ENCODE data around the gene ENOX1. TPM values are rescaled to one million over a fixed set of nuclear protein-coding genes. Genes with fewer than 3 reads are reported as not detected.

ENOX1 gene
- total RNA-seq, 1 donor, result 2.2 TPM

DNA sequence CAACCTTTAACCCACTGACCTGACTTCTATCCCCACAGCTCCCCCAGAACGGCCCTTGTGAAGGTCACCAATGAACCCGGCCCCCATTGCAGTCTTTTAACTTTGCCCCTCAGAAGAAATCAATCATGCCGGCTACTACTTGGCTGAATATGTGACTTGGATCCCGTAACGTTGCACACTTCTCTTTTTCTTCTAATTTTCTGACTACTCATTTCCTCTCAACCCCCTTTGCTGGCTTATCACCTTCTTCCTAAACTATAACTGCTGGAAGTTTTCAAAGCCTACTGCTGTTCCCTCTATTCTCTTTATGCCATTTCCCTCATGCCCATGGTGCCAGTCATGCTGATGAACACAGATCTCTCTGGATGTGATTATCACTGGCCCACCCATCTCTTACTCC is 395.7 kb downstream of the ENOX1 start:
- H3K4me3 ChIP-seq (ENCODE audit: low read depth, low read length), result no peak overlapping the region
- TF ChIP-seq CTCF (IDR thresholded peaks at IDR 0.05; ENCODE audit: insufficient read depth, low read depth, low read length), result no peak
- no peak for DNase-seq (ENCODE audit: low read depth)

GRCh38 chr13:43390619-43391018 is 396.2 kb downstream of the ENOX1 start:
- TF ChIP-seq CTCF (IDR thresholded peaks at IDR 0.05; ENCODE audit: insufficient read depth, low read depth, low read length), result no peak
- H3K4me3 ChIP-seq (ENCODE audit: low read depth, low read length), result no peak overlapping the region
- DNase-seq (ENCODE audit: low read depth), result no peak

- TF ChIP-seq CTCF (IDR thresholded peaks at IDR 0.05; ENCODE audit: insufficient read depth, low read depth, low read length), result no peak
- peak; percentile 66 for DNase-seq (ENCODE audit: low read depth)
- no peak overlapping the region for H3K4me3 ChIP-seq (ENCODE audit: low read depth, low read length)
Measured at GRCh38 chr13:43389983-43390382, 396.8 kb downstream of the ENOX1 start.

DNA sequence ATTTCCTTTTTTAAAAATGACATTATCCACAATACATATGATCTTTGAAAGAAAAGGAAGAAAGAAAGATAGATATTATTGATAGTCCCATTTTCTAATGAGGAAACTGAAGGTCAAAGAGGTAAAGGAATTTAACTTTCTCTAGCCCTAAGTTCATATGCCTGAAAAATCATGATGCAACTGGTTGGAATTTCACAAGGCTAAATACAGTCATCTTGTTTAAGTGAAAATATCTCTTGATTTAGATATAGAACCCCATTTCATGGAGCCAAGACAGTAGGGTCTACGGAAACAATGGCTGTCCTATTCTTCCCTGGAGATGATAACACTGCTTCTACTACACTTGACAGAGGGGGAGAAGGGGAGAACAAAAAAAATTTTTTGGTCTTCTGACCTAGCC is 397.2 kb downstream of the ENOX1 start:
- no peak for TF ChIP-seq CTCF (IDR thresholded peaks at IDR 0.05; ENCODE audit: insufficient read depth, low read depth, low read length)
- no peak overlapping the region for H3K4me3 ChIP-seq (ENCODE audit: low read depth, low read length)
- DNase-seq (ENCODE audit: low read depth), result peak; percentile 53

DNA sequence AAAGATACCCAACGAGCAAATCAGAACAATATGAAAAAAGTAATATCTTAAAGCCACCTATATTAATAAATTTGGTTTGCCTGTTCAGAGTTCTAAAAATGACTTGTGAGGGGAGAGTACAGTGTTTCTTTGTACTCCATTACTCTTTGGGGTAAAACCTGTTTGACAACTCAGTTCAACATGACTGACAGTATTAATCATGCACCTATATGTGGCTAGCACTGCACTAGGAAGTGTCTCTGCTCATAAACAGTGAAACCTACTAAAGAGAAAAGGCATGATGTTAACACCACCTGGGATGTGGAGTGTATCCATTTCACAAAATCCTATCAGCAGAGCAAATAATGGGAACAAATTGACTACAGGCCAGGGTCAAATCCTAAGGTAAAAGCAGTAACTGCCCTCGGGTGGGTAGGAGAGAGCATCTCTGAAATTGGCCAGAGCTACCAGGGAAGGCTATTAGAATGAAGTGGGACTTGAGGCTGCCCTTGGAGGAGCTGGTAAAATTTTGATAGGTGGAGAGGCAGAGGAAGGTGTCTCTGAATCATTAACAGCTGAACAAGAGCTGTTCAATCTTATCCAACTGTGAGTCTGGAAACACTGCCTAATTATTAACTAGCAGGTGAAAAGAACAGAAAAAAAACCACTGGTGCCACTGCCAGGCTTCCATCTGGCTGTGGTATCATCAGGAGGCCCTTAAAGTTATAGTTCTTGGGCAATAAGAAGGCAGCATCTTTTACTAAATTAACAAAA is 398.3 kb downstream of the ENOX1 start:
- no peak overlapping the region for H3K4me3 ChIP-seq (ENCODE audit: low read depth, low read length)
- no peak for TF ChIP-seq CTCF (IDR thresholded peaks at IDR 0.05; ENCODE audit: insufficient read depth, low read depth, low read length)
- no peak for DNase-seq (ENCODE audit: low read depth)

DNA sequence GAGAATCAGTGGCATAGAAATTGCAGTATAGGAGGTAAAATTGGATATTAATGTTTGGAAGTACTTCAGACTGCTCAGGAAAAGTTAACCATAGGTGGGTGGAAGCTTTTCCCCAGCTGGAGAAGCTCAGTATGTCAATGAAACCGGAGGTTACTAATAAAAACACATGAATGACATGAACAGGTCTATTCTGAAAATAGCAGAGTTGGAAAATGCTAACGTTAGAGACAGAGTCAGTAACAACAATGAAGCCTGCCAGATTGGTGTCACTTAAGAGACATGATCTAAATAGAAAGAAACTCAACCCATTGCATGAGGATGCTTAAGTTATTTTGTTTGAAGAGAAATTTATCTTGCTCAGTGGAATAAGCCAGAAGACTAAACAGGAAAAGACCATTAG is 398.9 kb downstream of the ENOX1 start:
- no peak overlapping the region for H3K4me3 ChIP-seq (ENCODE audit: low read depth, low read length)
- DNase-seq (ENCODE audit: low read depth), result no peak
- no peak for TF ChIP-seq CTCF (IDR thresholded peaks at IDR 0.05; ENCODE audit: insufficient read depth, low read depth, low read length)
